ENCODE measurements around the gene DUSP9.

- TF ChIP-seq POLR2AphosphoS5 (IDR thresholded peaks at IDR 0.05; ENCODE audit: low read depth, low read length), result no peak
- no peak for TF ChIP-seq TAF1 (IDR thresholded peaks at IDR 0.05; ENCODE audit: borderline replicate concordance, insufficient read depth, low read length)
- no peak for TF ChIP-seq REST (IDR thresholded peaks at IDR 0.05; ENCODE audit: insufficient read depth in 1 of 2, low read depth in 2 of 2, low read length in 2 of 2)
These were observed 39.7 kb downstream of the DUSP9 start for GRCh38 chrX:153686711-153687110.
